Skeletal muscle tissue (tissue), 4 donors: Measurements from ENCODE around the gene VGLL4. TPM values are rescaled to one million over a fixed set of nuclear protein-coding genes. Genes with fewer than 3 reads are reported as not detected.

Source experiments
- H3K27ac ChIP-seq: one replicate; pipeline ENCODE4 v1.7.0; 2013; ENCODE audit warnings: mild to moderate bottlenecking, low read depth, low read length, inconsistent platforms
- H3K27me3 ChIP-seq, 3 donors: one replicate each; pipeline ENCODE4 v1.7.0; 2013; ENCODE audit warnings: low read length in 3 of 3; ENCODE audit not compliant: control insufficient read depth in 3 of 3, insufficient read depth in 3 of 3
- H3K36me3 ChIP-seq, 3 donors: one replicate each; pipeline ENCODE4 v1.7.0; 2013; ENCODE audit warnings: low read length in 3 of 3; ENCODE audit not compliant: control insufficient read depth in 3 of 3, insufficient read depth in 3 of 3
- H3K4me1 ChIP-seq, 3 donors: one replicate each; pipeline ENCODE4 v1.7.0; 2013; ENCODE audit warnings: low read length in 3 of 3, mild to moderate bottlenecking in 3 of 3; ENCODE audit not compliant: control insufficient read depth in 3 of 3, insufficient read depth in 3 of 3
- H3K4me3 ChIP-seq, 3 donors: one replicate each; pipeline ENCODE4 v1.7.0; 2013; ENCODE audit warnings: low read length in 3 of 3
- H3K9ac ChIP-seq, 3 donors: one replicate each; pipeline ENCODE4 v1.7.0; 2013; ENCODE audit warnings: low read length in 3 of 3, mild to moderate bottlenecking in 3 of 3, moderate library complexity in 2 of 3, low read depth in 1 of 3
- H3K9me3 ChIP-seq, 3 donors: one replicate each; pipeline ENCODE4 v1.7.0; 2013; ENCODE audit warnings: low read length in 3 of 3; ENCODE audit not compliant: control insufficient read depth in 3 of 3
- total RNA-seq: library from RNA; depleted of rRNA; stranded (reverse); fragments of >200 nt; gene quantifications from one replicate; pipeline ENCODE4 v1.2.3, GENCODE V29; 2014
- donor health status: Osteomylitis.

Gene VGLL4
- total RNA-seq, 1 donor from 2014 or later = 53.8 TPM

DNA sequence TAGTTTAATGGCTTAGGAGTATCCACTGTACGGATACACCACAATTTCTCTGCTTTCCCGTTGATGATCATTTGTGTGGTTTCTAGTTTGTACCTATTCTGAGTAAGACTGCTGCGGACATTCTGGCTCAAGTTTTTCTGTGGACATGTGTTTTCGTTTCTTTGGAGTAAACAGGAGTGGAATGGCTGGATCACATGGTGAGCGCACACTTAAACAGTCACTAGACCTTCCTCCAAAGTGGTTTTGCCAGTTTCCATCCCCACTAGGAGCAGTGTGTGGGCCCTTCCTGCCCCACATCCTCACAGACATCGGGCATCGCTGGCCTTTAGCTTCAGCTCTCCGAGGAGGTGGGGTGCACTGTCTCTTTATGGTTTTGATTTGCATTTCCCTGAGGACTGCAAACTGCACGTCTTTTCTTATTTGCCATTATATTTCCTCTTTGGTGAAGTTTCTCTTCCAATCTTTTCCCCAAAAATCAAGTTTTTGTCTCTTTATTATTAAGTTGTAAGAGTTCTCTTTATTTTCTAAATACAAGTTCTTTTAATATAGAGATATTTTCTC, 94.1 kb downstream of the VGLL4 start:
- no peak overlapping the region for H3K27ac ChIP-seq
- H3K4me1 ChIP-seq = peaks cover 9 to 19% (median 15%) of the 10 kb centered on the region in 3 donors
- no peak overlapping the region for H3K4me3 ChIP-seq
- no peak overlapping the region for H3K9ac ChIP-seq
- no peaks in the 10 kb centered on the region for H3K9me3 ChIP-seq
- H3K36me3 ChIP-seq = peaks cover 0 to 9% (median 6%) of the 10 kb centered on the region in 3 donors
- H3K27me3 ChIP-seq = no peaks in the 10 kb centered on the region

DNA sequence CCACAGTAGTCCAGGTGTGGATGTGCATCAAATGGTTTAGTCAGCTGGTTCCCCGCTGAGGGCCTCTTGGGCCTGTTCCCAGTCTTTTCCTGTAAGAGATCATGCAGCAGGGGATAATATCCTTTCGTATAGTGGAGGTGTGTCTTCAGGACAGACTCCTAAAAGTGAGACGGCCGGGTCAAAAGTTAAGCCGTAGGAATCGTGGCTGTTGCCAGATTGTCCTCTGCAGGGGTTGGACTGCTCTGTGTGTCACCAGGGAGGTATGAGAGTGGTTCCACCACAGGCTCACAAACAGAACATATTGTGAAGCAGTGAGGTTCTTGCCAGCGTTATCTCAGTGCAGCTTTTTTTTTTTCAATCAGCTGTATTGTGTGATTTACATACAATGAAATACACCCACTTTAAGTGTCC, 95.0 kb downstream of the VGLL4 start:
- Histone ChIP-seq H3K9me3 (no peaks in the 10 kb centered on the region), H3K27ac (no peak overlapping the region), H3K9ac (no peak overlapping the region), H3K27me3 (no peaks in the 10 kb centered on the region), H3K4me1 (peaks cover 5 to 15% (median 10%) of the 10 kb centered on the region in 3 donors), H3K4me3 (no peak overlapping the region), H3K36me3 (peaks cover 0 to 5% (median 4%) of the 10 kb centered on the region in 3 donors)

DNA sequence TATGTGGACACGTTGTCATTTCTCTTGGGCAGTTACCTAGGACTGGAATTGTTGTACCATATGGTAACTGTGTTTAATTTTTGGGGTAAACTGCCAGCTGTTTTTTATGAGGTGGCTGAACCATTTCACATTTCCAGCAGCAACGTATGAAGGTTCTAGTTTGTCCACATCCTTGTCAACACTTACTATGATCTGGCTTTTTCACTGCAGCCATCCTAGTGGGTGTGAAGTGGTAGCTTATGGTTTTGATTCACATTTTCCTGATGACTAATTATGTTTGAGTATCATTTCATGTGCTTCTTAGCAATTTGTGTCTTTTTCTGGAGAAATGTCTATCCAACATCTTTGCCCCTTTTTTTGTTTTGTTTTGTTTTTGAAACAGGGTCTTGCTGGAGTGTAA, 96.2 kb downstream of the VGLL4 start:
- Histone ChIP-seq H3K4me1 (peaks cover 0 to 10% (median 6%) of the 10 kb centered on the region in 3 donors), H3K9me3 (no peaks in the 10 kb centered on the region), H3K27ac (no peak overlapping the region), H3K27me3 (no peaks in the 10 kb centered on the region), H3K36me3 (peaks cover 0 to 2% (median 2%) of the 10 kb centered on the region in 3 donors), H3K4me3 (no peak overlapping the region), H3K9ac (no peak overlapping the region)

DNA sequence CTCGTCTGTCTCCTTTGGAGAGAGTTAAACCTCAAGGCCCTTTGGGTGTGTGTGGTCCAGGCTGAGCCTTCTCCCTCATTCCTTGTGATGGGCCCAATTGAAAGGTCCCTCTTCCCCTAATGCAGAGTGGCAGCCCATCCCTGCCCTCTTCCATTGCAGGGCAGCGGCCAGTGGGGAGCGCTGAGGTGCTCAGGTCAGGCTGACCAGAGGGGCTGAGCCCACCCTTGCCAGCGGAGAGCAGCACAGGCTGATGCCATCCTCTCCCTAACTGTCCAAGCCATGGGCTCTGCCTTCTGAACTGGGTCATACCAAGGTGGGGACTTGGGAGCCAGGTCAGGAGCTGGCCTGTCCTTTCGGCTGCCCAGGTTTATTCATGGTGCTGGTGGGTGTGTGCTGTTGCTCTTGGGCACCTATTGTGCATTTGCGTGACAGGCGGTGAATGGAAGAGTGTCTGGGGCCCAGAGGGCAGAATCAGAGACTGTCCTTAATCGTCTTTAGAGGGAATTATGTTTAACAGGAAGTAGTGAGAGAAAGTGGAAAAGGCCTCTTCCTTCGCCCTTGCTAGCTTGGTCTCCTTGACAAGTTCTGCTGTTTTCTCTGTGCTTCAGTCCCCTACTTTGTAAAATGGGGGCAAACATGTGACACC, 96.9 kb downstream of the VGLL4 start:
- peaks cover 0 to 10% (median 6%) of the 10 kb centered on the region in 3 donors for H3K4me1 ChIP-seq

DNA sequence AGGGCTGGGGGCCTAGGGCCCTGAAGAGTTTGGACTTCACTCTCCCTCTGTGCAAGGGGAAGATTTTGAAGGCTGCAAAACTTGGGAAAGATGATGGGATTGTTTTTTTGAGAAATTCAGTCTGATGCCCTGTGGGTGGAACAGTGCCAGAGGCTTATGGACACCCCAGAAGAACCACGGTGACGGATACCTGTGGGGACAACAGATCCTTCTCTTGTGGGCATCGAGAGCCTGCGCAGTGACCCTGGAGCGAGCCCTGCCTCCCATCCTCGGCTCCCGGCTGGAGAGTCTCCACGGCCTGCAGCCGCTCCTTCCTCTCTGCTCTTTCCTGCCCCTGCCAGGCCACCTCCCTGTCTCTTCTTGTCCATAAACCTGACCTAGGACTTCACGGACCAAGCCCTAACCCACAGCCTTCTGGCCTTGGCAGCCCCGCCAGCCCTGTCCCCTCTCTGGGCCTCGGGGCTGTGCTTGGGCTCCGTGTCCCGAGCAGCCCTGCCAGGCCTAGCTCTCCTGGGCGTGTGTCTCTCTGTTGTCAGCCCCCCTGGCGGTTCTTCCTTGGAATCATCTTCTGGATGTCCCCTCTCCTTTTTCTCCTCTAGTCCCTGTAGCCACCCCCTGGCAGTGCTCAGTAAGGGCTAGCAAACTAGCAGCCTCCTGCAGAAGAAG, 98.4 kb downstream of the VGLL4 start:
- no peaks in the 10 kb centered on the region for H3K27me3 ChIP-seq
- no peaks in the 10 kb centered on the region for H3K9me3 ChIP-seq
- peak overlapping the region; percentile 30 for H3K27ac ChIP-seq
- peak overlapping the region in 1 of 3 donors; percentile 35 for H3K9ac ChIP-seq
- H3K4me1 ChIP-seq = peaks cover 0 to 10% (median 6%) of the 10 kb centered on the region in 3 donors
- peaks cover 0 to 2% (median 2%) of the 10 kb centered on the region in 3 donors for H3K36me3 ChIP-seq
- H3K4me3 ChIP-seq = no peak overlapping the region

More for the DNA sequence above, 96.9 kb downstream of the VGLL4 start:
- peaks cover 0 to 2% (median 2%) of the 10 kb centered on the region in 3 donors for H3K36me3 ChIP-seq
- no peaks in the 10 kb centered on the region for H3K9me3 ChIP-seq
- H3K27ac ChIP-seq = no peak overlapping the region
- no peaks in the 10 kb centered on the region for H3K27me3 ChIP-seq
- no peak overlapping the region for H3K4me3 ChIP-seq
- no peak overlapping the region for H3K9ac ChIP-seq

DNA sequence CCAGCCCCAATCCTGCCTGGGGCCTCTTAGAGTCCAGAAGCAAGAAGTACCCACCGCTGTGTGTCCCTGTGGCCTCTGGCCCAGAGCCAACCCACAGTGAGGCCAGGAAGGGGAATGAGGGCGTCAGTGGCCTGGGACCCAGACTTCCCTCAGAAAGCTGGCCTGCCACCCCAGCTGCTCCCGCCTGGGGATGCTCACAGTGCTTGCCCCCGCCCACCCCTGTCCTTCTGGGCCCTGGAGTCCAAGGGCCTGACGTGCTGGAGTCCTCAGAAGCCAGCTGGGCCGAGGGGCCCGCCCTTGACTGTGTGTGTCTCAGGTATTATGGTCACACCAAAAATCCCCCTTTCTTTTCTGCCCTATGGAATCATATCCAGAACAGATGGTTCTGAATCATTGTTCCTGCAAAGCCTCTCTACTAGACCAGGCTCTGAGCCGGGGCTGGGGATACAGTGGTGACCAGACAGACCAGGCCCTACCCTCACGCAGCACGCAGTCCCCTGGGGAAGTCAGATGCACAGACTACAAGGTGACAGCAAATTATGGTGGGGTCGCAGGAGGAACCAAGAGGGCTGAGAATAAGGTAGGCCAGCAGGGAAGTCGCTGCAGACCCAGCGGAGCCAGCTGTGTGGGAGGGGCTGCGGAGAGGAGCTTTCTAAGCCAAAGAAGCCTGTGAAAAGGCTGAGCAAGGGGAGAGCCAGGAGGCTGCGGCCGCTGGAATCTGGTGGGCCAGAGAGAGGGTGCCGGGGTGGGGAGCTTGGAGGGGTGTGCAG, 99.1 kb downstream of the VGLL4 start:
- Histone ChIP-seq H3K4me1 (peaks cover 0 to 10% (median 6%) of the 10 kb centered on the region in 3 donors), H3K27me3 (no peaks in the 10 kb centered on the region), H3K27ac (peak overlapping the region; percentile 44), H3K9ac (no peak overlapping the region), H3K9me3 (no peaks in the 10 kb centered on the region), H3K4me3 (no peak overlapping the region), H3K36me3 (peaks cover 0 to 2% (median 2%) of the 10 kb centered on the region in 3 donors)

DNA sequence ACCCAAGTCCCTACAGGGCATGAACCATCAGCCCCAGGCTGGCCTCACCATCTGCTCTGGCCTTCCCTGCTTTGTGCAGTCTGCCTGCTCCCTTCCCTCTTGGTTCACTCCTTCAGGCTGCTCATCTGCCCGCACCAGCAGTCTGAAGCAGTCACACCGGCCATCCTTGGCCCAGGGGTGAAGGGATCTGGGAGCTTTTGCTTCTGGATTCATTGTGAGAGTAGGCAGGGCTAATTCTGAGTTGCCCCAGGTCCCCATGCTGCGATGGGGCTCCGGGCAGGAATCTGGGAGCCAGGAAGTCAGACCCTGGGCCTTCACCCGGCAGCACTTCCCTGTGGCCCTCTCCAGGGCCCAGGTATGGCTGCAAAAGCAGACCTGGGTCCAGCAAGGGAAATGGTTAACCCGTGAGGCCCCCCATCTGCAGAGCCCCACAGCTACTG, 99.7 kb downstream of the VGLL4 start:
- Histone ChIP-seq H3K4me1 (peaks cover 0 to 10% (median 6%) of the 10 kb centered on the region in 3 donors), H3K9ac (no peak overlapping the region), H3K27ac (peak overlapping the region; percentile 44), H3K4me3 (no peak overlapping the region), H3K27me3 (no peaks in the 10 kb centered on the region), H3K36me3 (peaks cover 0 to 2% (median 2%) of the 10 kb centered on the region in 3 donors), H3K9me3 (no peaks in the 10 kb centered on the region)

DNA sequence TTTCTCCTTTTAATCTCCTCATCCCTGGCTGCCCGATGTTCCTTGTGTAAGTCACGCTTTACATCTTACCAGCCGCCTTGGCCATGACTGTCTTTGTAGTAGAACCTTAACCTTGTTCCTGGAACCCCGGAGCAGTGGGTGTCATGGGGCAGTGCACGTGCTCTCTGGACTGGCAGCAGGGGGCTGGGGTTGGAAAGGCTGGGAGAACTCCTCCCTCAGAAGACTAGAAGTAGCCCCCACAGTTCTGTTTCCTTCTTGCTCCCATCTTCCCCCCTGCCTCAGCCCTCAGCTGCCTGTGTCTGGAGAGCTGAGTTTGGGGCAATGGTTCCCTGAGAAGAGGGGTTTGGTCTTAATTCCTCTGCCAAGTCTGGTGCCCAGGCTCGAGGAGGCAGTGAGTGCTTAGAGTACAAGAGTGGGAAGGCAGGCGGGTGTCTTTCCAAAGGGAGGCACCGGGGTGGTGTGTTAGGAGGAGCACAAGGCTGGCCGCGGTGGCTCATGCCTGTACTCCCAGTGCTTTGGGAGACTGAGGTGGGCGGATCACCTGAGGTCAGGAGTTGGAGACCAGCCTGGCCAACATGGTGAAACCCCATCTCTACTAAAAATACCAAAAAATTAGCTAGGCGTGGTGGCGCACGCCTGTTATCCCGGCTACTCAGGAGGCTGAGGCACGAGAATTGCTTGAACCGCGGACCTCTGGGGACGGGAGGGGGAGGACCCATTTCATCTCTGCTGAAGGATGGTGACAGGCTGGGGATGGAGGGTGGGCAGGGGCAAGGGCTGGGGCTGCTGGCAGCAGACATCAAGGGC, 100.4 kb downstream of the VGLL4 start:
- Histone ChIP-seq H3K9ac (no peak overlapping the region), H3K4me3 (no peak overlapping the region), H3K4me1 (peaks cover 0 to 6% (median 3%) of the 10 kb centered on the region in 3 donors), H3K36me3 (peaks cover 0 to 2% (median 0%) of the 10 kb centered on the region in 3 donors), H3K27me3 (no peaks in the 10 kb centered on the region), H3K9me3 (no peaks in the 10 kb centered on the region), H3K27ac (no peak overlapping the region)

DNA sequence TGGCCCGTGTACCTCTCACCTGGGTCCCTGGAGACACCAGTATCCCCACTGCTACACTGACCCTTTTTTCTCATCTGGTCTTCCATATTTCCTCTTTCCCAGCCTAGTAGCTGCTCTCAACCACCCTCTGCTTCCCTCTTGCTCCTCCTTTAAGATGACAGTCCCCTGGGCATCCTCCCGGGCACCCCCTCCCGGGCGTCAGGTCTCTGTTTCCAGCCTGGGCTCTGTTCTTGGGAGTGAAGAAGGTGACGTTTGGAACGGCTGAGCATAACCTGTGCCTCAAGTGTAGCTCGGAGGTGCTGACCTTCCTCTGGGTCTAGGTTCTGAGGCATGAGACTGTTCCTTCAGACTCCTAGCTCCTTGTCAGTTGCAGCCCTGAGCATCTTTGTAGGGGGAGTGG, 101.2 kb downstream of the VGLL4 start:
- no peaks in the 10 kb centered on the region for H3K9me3 ChIP-seq
- H3K36me3 ChIP-seq = peaks cover 0 to 2% (median 0%) of the 10 kb centered on the region in 3 donors
- no peak overlapping the region for H3K9ac ChIP-seq
- no peaks in the 10 kb centered on the region for H3K27me3 ChIP-seq
- H3K4me3 ChIP-seq = no peak overlapping the region
- H3K4me1 ChIP-seq = peaks cover 0 to 6% (median 3%) of the 10 kb centered on the region in 3 donors
- H3K27ac ChIP-seq = no peak overlapping the region
